Activated T-helper 1 cell treated with Interleukin-2 at 50 U/mL for 16 hours (primary cell): Measurements from ENCODE around the gene MBNL2.

Source experiments
- DNase-seq: peaks from one replicate; pipeline ENCODE4 v3.0.0-alpha.2; 2020; ENCODE audit warnings: low read depth

Gene MBNL2

DNA sequence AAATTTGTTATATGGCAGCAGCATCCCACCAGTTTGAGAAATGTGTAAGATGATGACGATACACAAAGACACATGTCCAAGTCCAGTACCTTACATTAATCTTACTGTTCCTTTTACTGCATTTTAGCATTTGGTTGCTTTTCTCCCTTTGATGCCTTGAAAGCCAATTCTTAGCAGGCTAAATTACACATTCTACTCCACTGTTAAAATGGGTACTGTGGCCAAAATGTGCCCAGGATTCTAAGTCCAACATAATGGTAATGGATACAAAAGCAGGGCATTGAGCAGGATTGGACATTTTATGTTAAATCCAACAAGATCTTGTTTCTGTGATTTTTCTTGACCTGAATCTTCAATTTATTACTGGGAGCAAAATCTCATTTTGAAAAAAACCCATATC, 159.1 kb downstream of the MBNL2 start:
- no peak for DNase-seq

DNA sequence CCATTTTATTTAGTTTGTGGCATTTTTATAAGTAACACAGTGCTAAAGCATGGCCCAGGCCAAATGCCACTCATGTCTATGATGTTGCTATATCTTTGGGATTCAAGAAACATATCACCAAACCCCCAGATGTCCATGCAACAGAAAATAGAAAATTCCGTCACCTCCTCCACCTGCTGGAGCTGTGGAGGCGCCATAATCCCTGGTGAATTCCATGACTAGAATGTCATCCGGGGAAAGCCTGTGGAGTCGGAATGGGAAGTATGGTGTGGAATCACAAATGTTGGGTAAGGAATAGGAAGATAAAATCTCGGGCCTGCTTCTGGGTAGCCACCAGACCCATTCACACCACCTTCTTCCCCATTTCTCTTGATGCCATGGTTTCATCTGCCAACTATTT, 160.1 kb downstream of the MBNL2 start:
- no peak for DNase-seq

DNA sequence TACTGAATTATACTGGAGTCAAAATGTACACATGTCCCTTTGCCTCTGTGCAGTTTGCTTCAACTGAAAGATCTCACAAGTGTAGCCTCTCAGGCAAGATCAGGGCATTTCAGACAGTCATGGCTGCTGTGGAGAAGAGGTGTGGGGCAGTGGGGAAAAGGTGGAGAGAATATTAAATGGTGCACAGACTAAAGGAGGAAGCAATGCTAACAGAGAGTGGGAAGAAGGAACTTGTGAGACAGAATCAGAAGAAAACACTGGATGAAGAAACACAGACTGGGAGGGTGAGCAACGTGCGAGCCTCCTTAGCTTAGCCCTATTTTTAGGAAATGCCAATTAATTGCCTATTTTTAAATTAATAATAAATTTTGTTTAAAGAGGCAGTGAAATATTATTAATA, 162.2 kb downstream of the MBNL2 start:
- DNase-seq, result no peak

DNA sequence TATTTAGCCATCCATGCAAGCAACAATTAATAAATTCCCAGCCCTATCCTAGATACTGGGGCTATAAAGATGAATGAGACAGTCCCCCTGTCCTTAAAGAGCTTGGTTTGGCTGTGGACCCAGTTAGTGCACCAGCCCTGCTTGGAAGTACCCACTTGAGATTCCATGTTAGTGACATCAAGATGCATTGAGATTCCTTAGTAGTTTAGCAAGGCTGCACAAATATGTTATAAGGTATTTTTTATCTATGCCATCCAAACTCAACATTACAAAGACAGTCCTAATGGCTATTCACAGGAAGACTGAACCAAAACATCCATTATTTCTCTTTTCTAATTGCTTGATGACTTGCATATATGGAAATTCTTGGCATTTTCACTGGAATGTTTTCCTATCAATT, 163.0 kb downstream of the MBNL2 start:
- no peak for DNase-seq

DNA sequence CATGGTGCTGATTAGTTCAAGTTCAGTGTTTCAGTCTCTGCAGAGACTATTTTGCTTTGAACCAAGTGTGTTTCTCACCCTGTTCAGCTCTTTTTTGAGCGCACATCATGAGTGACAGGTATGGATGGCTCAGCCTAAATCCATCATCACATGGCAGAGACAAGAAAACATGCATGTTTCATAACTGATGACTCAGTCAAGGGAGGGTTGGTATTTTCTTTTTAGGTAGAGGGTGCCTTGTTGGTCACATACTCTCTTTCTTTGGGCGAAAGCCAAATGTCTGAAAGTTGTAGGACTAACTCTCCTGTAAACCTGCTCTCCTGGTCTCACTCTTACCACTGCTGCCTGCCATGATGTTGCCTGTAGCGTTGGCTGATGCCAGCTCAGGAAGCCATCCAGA, 163.7 kb downstream of the MBNL2 start:
- no peak for DNase-seq

DNA sequence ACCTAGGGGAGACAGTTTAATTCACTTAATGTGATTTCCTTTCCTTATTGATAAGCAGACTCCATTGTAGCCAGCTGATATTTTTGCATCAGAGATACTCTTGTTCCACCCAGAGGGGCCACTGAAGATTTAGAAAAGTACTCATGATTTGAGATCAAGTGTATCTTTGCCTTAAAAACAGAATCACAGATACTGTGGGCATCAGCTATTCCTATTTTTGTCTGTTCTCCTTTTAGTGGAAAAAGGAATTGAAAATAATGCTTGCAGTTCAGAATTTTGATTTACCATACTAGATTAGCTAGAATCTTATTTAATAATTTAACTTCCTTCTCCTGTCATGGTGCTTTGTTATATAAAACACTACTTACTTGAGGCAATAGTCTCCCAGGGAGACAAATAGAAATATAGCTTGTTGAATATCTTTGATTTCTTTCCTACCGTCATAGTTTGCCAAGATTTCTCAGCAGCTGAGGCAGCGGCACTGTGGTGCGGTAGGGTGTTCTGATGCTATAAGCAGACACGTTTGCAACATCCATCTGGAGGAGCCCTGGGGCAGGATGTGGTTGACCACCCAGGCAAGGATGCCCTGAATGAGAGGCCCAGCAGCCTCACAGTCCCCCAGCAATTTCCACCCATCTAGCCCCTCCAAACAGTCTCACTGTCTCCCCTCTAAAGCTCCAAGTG, 164.8 kb downstream of the MBNL2 start:
- no peak for DNase-seq

DNA sequence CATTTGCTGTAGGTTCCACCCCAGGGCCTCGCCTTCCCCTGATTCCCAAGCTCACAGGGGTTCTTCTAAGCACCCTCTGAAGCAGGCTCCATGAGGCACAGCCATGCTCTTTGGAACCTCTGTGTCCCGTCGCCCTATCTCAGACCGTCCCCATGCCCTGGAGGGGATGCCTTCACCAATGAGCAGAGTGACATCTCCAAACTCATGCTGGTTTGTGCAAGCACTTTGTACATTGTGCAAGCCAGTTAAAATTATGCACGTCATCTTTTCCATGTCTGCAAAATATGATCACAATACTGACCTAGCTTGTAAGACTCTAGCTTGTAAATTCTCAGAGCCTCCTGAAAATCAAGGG, 165.3 kb downstream of the MBNL2 start:
- no peak for DNase-seq

DNA sequence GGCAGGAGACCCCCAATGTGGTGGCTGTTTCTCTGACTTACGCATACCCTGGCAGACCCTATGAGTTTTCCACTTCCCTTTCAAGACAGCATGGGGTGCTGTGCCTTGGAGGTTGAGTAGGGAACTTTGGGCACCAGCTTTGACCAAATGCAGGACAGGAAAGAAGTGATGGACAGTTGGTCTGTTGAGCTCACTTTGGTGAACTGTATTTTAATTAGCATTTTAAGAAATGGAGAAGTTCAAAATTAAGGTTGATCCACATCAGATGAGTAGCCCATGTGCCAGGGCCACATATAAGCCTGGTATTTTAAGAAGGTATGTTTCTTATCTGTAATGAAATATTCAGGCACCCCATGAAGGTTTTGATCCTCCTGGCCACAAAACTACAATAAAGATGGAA, 165.8 kb downstream of the MBNL2 start:
- DNase-seq, result no peak

DNA sequence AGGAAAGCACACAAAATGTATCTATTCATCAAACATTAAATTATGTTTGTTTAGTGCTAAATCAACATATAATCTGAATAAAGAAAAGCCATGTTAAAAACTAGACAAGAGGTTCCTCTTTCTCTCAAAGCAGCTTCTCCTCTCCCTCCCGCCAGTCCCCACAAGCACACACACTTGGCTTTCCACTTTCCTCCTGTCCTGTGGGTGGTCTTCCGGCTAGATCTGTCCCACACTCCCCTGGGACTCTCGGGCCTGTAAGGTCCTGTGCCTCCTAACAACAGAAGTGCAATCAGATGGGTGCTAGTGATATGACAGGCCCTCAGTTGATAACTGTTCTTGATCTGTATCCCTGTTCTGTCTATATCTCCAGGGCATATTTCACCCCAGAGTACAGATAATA, 166.2 kb downstream of the MBNL2 start:
- no peak for DNase-seq

DNA sequence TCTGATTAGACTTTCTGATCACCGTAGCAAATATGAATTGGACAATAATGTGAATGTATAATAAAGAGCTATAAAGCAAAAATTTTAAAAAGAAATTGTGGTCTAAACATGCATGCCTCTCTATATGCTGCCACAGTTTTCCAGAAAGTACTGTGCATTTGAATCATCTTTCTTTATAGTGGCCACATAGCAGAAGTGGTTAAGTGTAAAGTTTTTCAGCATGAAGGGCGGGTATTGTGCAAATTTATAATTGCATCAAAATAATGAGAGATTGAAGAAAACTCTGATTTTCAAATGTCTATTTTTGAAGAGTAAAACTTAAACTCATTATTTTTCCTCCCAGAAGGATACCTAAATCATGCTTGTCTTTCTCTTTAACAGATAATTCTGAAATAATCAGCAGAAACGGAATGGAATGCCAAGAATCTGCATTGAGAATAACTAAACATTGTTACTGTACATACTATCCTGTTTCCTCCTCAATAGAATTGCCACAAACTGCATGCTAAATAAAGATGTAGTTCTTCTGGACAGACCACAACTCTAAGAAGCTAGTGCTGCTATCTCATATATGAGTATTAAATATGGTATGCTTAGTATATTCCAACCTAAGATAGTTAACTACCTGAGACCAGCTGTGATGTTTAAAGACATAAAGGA, 168.9 kb downstream of the MBNL2 start:
- no peak for DNase-seq

DNA sequence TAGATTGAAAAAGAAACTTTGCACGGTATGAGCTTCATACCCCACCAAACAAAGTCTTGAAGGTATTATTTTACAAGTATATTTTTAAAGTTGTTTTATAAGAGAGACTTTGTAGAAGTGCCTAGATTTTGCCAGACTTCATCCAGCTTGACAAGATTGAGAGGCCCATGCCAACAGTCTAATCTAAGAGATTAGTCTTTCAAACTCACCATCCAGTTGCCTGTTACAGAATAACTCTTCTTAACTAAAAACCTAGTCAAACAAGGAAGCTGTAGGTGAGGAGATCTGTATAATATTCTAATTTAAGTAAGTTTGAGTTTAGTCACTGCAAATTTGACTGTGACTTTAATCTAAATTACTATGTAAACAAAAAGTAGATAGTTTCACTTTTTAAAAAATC, 169.9 kb downstream of the MBNL2 start:
- no peak for DNase-seq

DNA sequence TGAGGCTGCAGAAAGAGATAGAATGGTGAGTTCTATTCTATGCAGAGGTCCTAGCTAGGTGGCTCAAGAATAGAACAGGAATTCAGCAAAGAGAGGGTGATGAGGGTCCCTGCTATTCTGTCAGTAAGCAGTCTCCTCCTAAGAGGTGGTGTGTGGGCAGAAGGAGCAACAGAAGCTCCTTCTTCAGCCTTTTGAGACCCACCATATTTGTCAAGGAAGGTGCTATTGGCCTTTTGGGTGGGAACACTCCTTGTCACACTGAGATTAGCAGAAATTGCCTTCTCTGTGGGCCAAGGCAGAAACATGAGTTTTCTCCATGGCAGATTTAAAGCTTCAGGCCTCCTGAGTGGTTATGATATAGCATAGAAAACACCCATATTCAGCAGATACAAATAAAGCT, 172.4 kb downstream of the MBNL2 start:
- DNase-seq, result no peak

DNA sequence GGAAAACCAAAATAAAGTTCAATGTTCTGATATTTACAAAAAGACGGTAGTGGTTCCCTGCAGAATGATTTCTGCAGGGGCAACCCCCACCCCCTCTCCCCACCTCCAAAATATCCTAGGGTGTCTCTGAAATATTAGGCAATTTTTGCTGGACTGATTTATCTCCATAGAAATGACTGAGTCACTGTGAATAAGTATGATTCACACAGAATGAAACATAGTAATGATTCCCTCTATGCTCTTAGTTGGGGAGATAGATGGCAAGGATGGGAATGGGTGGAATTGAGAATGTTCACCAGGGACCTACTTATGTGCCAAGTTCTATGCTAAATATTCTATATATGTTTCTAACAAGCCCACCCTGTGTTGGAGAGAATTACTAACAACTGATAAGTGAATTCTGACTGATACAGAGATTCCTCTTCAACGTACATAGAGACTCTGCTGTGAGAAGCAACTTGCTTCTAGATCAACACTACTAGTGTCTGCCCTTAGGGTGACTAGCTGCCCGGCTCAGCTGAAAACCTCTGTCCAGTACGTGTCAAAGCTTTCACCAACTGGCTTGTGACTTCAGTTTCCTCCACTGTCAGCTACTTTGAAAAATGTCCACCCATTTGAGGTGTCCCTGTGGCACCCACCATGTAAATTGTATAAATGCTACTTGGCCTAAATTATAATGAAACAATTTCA, 173.5 kb downstream of the MBNL2 start:
- no peak for DNase-seq

DNA sequence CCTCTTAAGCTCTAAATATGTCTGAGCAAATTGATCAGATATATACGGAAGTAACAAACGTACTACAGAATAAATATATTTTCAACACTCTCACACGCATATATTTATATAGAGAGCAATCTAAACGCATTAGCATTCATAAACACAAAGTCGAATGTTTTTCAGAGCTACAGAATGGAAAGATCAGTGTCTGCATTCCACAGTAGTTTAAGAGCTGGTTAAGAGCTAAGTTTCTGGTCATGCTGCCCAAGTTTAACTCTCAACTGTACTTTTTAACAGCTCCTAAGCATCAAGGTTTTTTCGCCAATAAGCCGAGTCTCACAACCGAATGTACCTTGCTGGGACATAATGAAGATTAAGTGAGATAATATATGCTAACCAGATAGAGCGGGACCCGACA, 175.1 kb downstream of the MBNL2 start:
- DNase-seq, result no peak

DNA sequence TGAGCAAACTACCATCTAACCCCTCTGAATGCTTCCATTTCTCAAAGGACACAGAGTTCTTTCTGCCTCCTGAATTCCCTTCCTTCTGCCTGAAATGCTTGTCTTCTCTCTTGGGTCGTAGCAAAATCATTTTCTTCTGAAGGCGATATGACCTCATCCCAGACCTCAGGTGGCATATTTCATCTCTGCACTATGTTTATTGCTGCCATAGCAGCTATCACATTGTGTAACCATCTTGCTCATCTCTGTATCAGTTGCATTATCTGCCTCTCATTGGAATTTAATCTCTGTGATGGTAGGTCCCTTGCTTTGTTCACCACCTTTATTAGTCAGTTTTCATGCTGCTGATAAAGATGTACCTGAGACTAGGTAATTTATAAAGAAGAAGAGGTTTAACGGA, 179.3 kb downstream of the MBNL2 start:
- DNase-seq, result no peak

DNA sequence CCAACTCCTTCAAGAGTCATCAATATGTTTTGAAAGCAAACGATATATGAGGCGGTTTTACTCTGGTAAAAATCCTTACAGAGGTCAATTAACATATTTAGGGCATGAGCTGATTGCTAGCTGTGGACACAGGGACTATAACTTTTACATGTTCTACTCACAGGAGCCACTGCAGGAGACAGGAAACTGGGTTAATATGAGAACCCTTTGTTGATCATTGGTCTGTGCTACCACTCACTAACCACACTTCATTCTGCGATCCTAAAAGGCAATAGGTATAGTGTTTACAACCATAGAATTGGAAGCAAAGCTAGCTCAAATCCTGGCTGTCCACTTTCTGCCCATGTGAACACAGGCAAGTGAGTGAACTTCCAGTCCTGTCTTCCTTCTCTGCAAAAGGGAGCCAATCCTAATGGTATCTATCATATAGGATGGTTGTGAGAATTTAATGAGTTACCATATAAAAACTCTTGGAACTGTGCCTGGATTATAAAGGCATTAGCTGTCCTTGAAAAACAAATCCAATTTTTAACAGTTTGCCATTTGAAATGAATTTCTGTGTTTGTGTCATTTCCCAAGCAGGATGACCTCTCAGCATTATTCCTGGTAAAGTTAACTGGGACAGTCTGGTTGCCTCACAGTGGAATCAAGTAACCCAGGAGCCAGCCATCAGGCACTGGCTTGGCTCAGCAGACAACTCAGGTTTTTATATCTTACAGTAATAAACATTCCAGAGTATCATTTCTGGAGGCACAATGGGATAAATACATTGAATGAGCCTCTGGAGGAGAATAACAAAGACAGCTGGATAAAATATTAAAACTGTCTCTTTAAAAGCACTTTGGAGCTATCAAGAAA, 182.0 kb downstream of the MBNL2 start:
- no peak for DNase-seq

DNA sequence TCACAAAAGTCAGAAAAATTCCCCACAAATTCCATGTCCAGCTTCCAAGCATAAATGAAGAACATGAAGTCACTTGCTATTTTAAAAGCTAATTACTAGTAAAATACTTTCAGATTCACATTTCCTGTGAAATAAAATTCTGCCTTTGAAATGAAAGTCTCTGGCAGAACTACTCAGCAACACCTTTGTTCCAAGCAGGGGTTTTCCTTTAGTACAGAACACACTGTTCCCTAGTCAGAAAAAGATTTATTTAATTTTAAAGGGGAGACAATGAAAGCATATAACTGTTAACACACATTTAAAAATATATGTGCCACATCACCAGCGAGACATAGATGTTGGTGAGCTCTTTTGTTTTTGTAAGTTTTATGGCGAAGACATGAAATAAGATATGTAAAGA, 185.4 kb downstream of the MBNL2 start:
- DNase-seq, result no peak

DNA sequence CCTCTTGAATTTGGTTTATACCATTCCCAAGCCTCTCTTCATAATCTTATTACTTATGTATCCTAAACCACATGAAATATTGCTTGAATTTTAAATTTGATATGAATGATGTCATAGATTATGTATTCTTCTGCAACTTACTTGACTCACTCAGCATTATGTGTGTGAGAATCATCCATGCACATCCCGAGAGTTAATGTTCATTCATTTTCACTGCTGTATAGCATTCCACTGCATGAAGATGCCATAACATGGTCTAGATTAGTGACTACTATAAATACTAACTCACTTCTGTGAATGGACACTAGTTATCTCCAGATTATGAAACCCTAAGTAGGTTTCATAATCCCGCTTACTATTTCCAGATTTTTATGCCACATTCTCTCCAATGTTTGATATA, 186.8 kb downstream of the MBNL2 start:
- no peak for DNase-seq

DNA sequence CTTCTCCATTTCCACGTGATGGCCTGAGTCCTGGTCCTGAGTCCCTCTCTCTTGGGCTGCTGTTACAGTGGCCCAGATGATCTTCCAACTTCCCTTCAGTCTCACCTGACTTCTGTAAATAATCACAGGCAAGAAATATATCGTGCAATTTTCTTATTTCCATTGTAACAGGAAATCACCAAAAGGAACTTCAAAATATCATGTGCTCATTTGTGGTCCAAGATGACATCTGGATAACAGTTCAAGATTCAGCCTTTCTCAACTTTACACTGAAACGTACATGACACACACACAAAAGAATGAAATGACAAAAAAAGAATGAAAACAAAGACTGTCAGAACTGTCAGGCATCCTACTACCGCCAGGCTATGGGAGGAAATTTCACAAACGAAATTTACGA, 189.9 kb downstream of the MBNL2 start:
- DNase-seq, result no peak

DNA sequence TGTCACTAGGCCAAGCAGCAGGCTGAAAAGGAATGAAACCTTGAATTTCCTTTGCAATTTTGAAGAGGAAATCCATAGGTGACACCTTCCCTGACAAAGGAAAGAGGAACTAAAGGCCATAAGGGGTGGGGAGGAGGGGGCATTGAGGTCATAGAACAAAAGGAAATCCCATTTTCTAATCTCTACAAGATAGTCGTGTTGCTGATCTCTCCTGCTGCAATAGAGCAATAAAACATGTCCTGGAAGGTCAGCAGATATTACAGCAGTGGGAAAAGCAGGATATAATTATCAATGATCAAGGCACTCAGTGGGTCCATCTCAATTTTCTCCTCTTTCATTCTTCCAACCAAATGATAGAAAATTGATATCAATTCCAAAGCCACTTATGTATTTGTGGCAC, 191.6 kb downstream of the MBNL2 start:
- no peak for DNase-seq

DNA sequence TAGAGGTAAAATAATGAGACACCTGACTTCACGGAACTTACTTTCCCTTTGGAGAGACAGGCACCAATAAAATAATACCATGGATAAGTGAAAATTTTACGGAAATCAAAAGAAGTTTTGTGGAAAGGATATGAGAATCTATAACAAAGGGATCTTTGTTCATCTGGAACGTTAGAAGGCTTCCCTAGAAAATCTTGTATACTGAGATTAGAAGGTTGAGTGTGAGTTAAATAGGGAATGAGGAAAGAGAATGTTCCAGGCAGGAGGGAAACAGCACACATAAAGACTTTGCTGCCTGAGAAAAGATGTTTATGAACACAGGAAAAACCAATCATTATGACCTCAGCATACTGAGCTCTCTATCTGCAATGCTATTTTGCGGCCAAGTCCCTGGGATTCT, 192.3 kb downstream of the MBNL2 start:
- no peak for DNase-seq

DNA sequence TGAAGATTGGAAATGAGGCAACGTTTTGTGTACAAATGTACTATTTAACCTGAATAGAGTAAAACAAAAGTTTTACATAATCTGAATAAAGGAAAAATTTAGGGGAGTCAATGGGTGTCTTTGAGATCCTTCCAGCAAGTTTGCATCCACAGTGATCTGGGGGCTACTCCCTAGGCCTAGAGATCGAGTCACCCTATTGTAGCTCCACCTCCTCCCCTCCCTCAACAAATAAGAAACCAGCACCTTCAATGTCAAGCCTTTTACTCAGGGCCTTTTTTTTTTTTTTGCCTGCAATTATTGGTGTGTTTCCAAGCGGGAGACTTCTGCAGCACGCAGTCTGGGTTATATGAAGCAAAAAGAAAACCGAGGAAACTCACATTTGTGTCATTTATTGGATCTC, 195.6 kb downstream of the MBNL2 start:
- no peak for DNase-seq
